WTC11 (cell line): ENCODE data around the gene G3BP2. TPM values are rescaled to one million over a fixed set of nuclear protein-coding genes. Genes with fewer than 3 reads are reported as not detected.
A peak's percentile ranks its signal among the peaks of the same experiment; 100 is the strongest.
"Not testable (repeated sequence)": the region's sequence is repeated elsewhere in the genome, so short reads cannot be mapped to it uniquely, and the experiment has no call there.

Source experiments
- ATAC-seq: fragments of 200-7000 bp; cut with Tn5 transposase; 2 replicates; pipeline ENCODE4 v1.10.0; 2021; ENCODE audit warnings: mild to moderate bottlenecking, moderate library complexity
- CTCF ChIA-PET: fragments of 300-600 bp; sonication (Branson Sonifier 250); formaldehyde crosslinking; loops from one replicate; lab custom pipeline; 2021; ENCODE audit warnings: antibody characterized with exemption; lab: Charles Lee
- POLR2A ChIA-PET: fragments of 350-600 bp; sonication (Branson Sonifier 250); formaldehyde crosslinking; loops from one replicate; lab custom pipeline; 2021; ENCODE audit warnings: antibody characterized with exemption; lab: Charles Lee
- DNase-seq: peaks from one replicate; pipeline ENCODE4 v3.0.0; 2021; ENCODE audit warnings: low spot score
- H3K27ac Mint-ChIP-seq: 2 replicates; pipeline ENCODE4 v1.8.0; 2021; ENCODE audit warnings: mixed read lengths
- H3K27me3 Mint-ChIP-seq: 2 replicates; pipeline ENCODE4 v1.8.0; 2021; ENCODE audit warnings: low read depth, mild to moderate bottlenecking, moderate library complexity, mixed read lengths
- H3K36me3 Mint-ChIP-seq: 2 replicates; pipeline ENCODE4 v1.8.0; 2021; ENCODE audit warnings: mixed read lengths
- H3K4me1 Mint-ChIP-seq: 2 replicates; pipeline ENCODE4 v1.8.0; 2022; ENCODE audit warnings: mixed read lengths
- H3K4me3 Mint-ChIP-seq: 2 replicates; pipeline ENCODE4 v1.8.0; 2021; ENCODE audit warnings: mild to moderate bottlenecking, moderate library complexity, mixed read lengths
- H3K9me3 Mint-ChIP-seq: 2 replicates; pipeline ENCODE4 v1.8.0; 2021; ENCODE audit warnings: mixed read lengths
- MYBL2 ChIP-seq: sonication (generic); formaldehyde crosslinking; IDR thresholded peaks from 2 replicates; pipeline ENCODE4 v1.8.1; 2023; ENCODE audit warnings: mild to moderate bottlenecking, moderate library complexity, missing genetic modification reagents
- NR3C1 ChIP-seq: sonication (generic); formaldehyde crosslinking; conservative IDR thresholded peaks from 2 replicates; pipeline ENCODE4 v1.8.1; 2023; ENCODE audit warnings: low read depth, mild to moderate bottlenecking, missing genetic modification reagents
- OVOL2 ChIP-seq: fragments of 250-450 bp; sonication (Bioruptor Pico); IDR thresholded peaks from 2 replicates; pipeline ENCODE4 v1.9.0; 2021; ENCODE audit warnings: mild to moderate bottlenecking, borderline replicate concordance
- RORB ChIP-seq: fragments of 250-450 bp; sonication (Bioruptor Pico); IDR thresholded peaks from 2 replicates; pipeline ENCODE4 v1.9.0; 2021; ENCODE audit warnings: mild to moderate bottlenecking
- TCF7 ChIP-seq: sonication (generic); formaldehyde crosslinking; IDR thresholded peaks from 2 replicates; pipeline ENCODE4 v1.8.0; 2022; ENCODE audit warnings: mild to moderate bottlenecking, low read depth, missing genetic modification reagents, moderate library complexity
- ZNF138 ChIP-seq: sonication (generic); formaldehyde crosslinking; conservative IDR thresholded peaks from 2 replicates; pipeline ENCODE4 v1.8.1; 2022; ENCODE audit warnings: mild to moderate bottlenecking, moderate library complexity, missing genetic modification reagents
- ZNF317 ChIP-seq: sonication (generic); formaldehyde crosslinking; IDR thresholded peaks from 2 replicates; pipeline ENCODE4 v1.8.1; 2023; ENCODE audit warnings: low read depth, mild to moderate bottlenecking, moderate library complexity, missing genetic modification reagents, borderline replicate concordance
- ZNF416 ChIP-seq: fragments of 250-450 bp; sonication (Bioruptor Pico); IDR thresholded peaks from 2 replicates; pipeline ENCODE4 v1.9.0; 2021; ENCODE audit warnings: mild to moderate bottlenecking, inconsistent platforms
- ZNF671 ChIP-seq: fragments of 250-450 bp; sonication (Bioruptor Pico); IDR thresholded peaks from 2 replicates; pipeline ENCODE4 v1.8.0; 2021; ENCODE audit warnings: mild to moderate bottlenecking
- total RNA-seq: library from RNA; stranded (reverse); gene quantifications from 3 replicates; pipeline ENCODE4 v1.2.3, GENCODE V29; 2021
- TF ChIP-seq, protein P1 (sequence below): sonication (generic); formaldehyde crosslinking; IDR thresholded peaks from 2 replicates; pipeline ENCODE4 v1.8.1; 2022; ENCODE audit warnings: mild to moderate bottlenecking, missing genetic modification reagents, moderate library complexity, borderline replicate concordance
- TF ChIP-seq, protein P2 (sequence below): sonication (generic); formaldehyde crosslinking; IDR thresholded peaks from 2 replicates; pipeline ENCODE4 v1.8.0; 2022; ENCODE audit warnings: mild to moderate bottlenecking, missing genetic modification reagents
- TF ChIP-seq, protein P3 (sequence below): sonication (generic); formaldehyde crosslinking; IDR thresholded peaks from 2 replicates; pipeline ENCODE4 v1.8.0; 2022; ENCODE audit warnings: mild to moderate bottlenecking, missing genetic modification reagents
- TF ChIP-seq, protein P4 (sequence below): sonication (generic); formaldehyde crosslinking; IDR thresholded peaks from 2 replicates; pipeline ENCODE4 v1.8.1; 2023; ENCODE audit warnings: mild to moderate bottlenecking, moderate library complexity, missing genetic modification reagents
- TF ChIP-seq, protein P5 (sequence below): sonication (generic); formaldehyde crosslinking; conservative IDR thresholded peaks from 2 replicates; pipeline ENCODE4 v1.8.1; 2023; ENCODE audit warnings: mild to moderate bottlenecking, low read depth, missing genetic modification reagents, moderate library complexity
- TF ChIP-seq, protein P6 (sequence below): fragments of 250-450 bp; sonication (Bioruptor Pico); IDR thresholded peaks from 2 replicates; pipeline ENCODE4 v1.9.0; 2021; ENCODE audit warnings: mild to moderate bottlenecking

Gene G3BP2
- total RNA-seq, 1 experiment from 2014 or later: 284 TPM

DNA sequence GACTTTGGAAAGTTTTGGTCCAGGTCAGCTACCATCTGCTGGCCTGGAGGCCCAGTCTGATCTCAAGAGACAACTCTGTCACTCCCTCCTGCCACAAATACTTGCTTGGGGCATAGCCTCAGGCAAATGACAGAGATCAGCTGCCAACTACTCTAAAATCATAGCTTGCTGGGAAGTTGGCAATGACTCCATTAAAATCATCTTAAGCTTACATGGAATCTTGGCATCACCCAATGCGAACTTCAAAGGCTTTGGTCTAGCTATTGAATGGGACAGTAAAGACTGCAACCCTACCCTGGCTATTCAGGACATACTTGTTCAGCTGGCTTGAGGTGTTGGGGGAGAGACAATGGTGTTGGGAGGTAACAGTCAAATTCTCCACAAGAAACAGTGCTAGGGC, 44.2 kb upstream of the G3BP2 start (continued):
- TF ChIP-seq NR3C1 (CRISPR knock-in tag) (no peak), ZNF671 (no peak), OVOL2 (no peak), ZNF138 (CRISPR knock-in tag) (no peak), RORB (CRISPR knock-in tag) (no peak)
- TF ChIP-seq, protein P1, sequence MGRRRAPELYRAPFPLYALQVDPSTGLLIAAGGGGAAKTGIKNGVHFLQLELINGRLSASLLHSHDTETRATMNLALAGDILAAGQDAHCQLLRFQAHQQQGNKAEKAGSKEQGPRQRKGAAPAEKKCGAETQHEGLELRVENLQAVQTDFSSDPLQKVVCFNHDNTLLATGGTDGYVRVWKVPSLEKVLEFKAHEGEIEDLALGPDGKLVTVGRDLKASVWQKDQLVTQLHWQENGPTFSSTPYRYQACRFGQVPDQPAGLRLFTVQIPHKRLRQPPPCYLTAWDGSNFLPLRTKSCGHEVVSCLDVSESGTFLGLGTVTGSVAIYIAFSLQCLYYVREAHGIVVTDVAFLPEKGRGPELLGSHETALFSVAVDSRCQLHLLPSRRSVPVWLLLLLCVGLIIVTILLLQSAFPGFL: no peak

DNA sequence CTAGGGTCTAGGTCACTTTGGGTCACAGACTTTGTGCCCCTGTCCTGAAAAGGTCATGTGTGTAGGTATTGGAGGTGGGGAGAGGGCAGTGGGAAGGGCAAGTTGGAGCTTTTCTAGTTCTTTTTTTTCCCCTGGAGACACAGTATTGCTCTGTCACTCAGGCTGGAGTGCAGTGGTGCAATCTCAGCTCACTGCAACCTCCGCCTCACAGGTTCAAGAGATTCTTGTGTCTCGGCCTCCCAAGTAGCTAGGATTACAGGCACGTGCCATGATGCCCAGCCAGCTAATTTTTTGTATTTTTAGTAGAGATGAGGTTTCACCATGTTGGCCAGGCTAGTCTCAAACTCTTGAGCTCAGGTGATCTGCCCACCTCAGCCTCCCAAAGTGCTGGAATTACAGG, 42.8 kb upstream of the G3BP2 start:
- DNase-seq, ATAC-seq, H3K9me3 Mint-ChIP-seq, H3K27me3 Mint-ChIP-seq, H3K4me3 Mint-ChIP-seq: not testable (repeated sequence)
- POLR2A ChIA-PET: interaction anchor here (1.0 to 1.6 kb wide), 3 partner anchors 8 to 42 kb away, joined by 3 to 8 read pairs (median 4); partner anchors contain the start of genes G3BP2 and USO1
- CTCF ChIA-PET: interaction anchor here (1.7 to 2.1 kb wide), 2 partner anchors 8 to 10 kb away, joined by 14 to 15 read pairs; partner anchors contain the start of gene USO1
- peaks cover 29% of the 10 kb centered on the region for H3K4me1 Mint-ChIP-seq
- peak overlapping the region; percentile 92 for H3K27ac Mint-ChIP-seq
- peaks cover 20% of the 10 kb centered on the region for H3K36me3 Mint-ChIP-seq

DNA sequence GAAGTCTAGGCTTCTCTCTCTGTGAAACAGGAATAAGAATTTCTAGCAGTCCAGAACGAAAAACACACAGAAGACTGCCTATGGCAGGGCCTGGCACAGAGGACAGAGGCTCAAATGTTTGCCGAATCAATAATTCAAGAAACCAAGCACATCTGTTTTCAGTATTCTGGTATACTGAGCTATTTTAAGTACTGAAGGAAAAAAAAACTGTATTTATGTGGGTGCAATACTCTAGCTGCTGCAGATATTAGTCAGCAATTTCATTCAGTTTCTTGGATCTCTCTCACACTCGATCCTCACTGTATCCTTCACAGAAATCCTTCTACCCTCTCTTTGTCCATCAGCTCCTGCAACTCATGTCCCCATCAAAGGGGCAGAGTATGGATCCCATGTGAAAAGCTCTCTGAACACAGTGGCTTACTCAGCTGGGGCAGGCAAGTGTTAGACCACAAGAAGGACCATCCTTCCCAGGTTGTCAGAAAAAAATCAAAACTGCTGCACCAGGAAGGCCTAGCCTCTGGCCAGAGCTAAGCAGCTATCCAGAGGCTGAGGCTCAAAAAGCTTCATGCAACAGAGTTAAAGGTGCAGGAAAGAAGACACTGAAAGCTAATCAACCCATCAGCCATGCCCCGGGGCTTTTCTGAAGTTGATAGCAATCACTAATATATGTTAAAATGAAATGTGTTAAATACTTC, 42.0 kb upstream of the G3BP2 start:
- no peak overlapping the region for H3K4me3 Mint-ChIP-seq
- ChIA-PET POLR2A (interaction anchor here (1.0 to 1.6 kb wide), 3 partner anchors 9 to 42 kb away, joined by 3 to 8 read pairs (median 4); partner anchors contain the start of genes G3BP2 and USO1), CTCF (interaction anchor here (1.7 to 2.1 kb wide), 2 partner anchors 9 to 10 kb away, joined by 14 to 15 read pairs; partner anchors contain the start of gene USO1)
- DNase-seq (no peak), ATAC-seq (no peak)
- TF ChIP-seq, protein P2, sequence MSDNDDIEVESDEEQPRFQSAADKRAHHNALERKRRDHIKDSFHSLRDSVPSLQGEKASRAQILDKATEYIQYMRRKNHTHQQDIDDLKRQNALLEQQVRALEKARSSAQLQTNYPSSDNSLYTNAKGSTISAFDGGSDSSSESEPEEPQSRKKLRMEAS (CRISPR knock-in tag): no peak
- H3K27me3 Mint-ChIP-seq: no peaks in the 10 kb centered on the region
- H3K36me3 Mint-ChIP-seq: peaks cover 20% of the 10 kb centered on the region
- peak overlapping the region; percentile 84 for H3K27ac Mint-ChIP-seq
- peaks cover 29% of the 10 kb centered on the region for H3K4me1 Mint-ChIP-seq
- H3K9me3 Mint-ChIP-seq: no peaks in the 10 kb centered on the region

DNA sequence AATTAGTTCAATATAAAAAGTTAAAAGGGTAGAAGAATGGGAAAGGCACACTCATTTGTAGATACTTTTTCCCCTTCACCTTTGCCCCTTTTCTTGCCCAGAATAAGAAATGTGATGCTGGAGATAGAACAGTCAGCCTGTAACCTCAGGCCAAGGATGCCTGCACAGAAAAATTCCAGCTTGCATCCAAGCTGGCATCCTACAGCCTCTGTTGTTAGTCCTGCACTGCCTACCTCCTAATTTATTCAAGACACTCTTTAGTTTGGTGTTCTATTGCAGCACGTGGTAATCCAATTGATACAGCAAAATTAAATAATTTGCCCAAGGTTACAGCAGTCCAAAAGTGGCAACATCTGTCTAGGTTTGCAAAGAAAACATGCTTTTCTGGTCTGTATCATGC, 41.5 kb upstream of the G3BP2 start:
- CTCF ChIA-PET: interaction anchor here (1.7 to 2.1 kb wide), 2 partner anchors 9 kb away, joined by 14 to 15 read pairs; partner anchors contain the start of gene USO1
- DNase-seq: no peak
- Mint-ChIP-seq H3K36me3 (peaks cover 19% of the 10 kb centered on the region), H3K4me3 (no peak overlapping the region), H3K27me3 (no peaks in the 10 kb centered on the region), H3K9me3 (no peaks in the 10 kb centered on the region), H3K4me1 (peaks cover 29% of the 10 kb centered on the region), H3K27ac (peak overlapping the region; percentile 84; the same call in 1 of the 2 replicates)
- POLR2A ChIA-PET: no interaction called here
- ATAC-seq: no peak
- TF ChIP-seq, protein P3, sequence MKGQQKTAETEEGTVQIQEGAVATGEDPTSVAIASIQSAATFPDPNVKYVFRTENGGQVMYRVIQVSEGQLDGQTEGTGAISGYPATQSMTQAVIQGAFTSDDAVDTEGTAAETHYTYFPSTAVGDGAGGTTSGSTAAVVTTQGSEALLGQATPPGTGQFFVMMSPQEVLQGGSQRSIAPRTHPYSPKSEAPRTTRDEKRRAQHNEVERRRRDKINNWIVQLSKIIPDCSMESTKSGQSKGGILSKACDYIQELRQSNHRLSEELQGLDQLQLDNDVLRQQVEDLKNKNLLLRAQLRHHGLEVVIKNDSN (CRISPR knock-in tag): no peak
- TF ChIP-seq, protein P4, sequence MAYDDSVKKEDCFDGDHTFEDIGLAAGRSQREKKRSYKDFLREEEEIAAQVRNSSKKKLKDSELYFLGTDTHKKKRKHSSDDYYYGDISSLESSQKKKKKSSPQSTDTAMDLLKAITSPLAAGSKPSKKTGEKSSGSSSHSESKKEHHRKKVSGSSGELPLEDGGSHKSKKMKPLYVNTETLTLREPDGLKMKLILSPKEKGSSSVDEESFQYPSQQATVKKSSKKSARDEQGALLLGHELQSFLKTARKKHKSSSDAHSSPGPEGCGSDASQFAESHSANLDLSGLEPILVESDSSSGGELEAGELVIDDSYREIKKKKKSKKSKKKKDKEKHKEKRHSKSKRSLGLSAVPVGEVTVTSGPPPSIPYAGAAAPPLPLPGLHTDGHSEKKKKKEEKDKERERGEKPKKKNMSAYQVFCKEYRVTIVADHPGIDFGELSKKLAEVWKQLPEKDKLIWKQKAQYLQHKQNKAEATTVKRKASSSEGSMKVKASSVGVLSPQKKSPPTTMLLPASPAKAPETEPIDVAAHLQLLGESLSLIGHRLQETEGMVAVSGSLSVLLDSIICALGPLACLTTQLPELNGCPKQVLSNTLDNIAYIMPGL (CRISPR knock-in tag): no peak
- TF ChIP-seq, protein P5, sequence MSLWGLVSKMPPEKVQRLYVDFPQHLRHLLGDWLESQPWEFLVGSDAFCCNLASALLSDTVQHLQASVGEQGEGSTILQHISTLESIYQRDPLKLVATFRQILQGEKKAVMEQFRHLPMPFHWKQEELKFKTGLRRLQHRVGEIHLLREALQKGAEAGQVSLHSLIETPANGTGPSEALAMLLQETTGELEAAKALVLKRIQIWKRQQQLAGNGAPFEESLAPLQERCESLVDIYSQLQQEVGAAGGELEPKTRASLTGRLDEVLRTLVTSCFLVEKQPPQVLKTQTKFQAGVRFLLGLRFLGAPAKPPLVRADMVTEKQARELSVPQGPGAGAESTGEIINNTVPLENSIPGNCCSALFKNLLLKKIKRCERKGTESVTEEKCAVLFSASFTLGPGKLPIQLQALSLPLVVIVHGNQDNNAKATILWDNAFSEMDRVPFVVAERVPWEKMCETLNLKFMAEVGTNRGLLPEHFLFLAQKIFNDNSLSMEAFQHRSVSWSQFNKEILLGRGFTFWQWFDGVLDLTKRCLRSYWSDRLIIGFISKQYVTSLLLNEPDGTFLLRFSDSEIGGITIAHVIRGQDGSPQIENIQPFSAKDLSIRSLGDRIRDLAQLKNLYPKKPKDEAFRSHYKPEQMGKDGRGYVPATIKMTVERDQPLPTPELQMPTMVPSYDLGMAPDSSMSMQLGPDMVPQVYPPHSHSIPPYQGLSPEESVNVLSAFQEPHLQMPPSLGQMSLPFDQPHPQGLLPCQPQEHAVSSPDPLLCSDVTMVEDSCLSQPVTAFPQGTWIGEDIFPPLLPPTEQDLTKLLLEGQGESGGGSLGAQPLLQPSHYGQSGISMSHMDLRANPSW (CRISPR knock-in tag): no peak
- TF ChIP-seq ZNF416 (CRISPR knock-in tag) (no peak), MYBL2 (no peak), NR3C1 (CRISPR knock-in tag) (no peak), ZNF317 (CRISPR knock-in tag) (no peak), TCF7 (CRISPR knock-in tag) (no peak)
- TF ChIP-seq, protein P2 (CRISPR knock-in tag): no peak
- TF ChIP-seq, protein P6, sequence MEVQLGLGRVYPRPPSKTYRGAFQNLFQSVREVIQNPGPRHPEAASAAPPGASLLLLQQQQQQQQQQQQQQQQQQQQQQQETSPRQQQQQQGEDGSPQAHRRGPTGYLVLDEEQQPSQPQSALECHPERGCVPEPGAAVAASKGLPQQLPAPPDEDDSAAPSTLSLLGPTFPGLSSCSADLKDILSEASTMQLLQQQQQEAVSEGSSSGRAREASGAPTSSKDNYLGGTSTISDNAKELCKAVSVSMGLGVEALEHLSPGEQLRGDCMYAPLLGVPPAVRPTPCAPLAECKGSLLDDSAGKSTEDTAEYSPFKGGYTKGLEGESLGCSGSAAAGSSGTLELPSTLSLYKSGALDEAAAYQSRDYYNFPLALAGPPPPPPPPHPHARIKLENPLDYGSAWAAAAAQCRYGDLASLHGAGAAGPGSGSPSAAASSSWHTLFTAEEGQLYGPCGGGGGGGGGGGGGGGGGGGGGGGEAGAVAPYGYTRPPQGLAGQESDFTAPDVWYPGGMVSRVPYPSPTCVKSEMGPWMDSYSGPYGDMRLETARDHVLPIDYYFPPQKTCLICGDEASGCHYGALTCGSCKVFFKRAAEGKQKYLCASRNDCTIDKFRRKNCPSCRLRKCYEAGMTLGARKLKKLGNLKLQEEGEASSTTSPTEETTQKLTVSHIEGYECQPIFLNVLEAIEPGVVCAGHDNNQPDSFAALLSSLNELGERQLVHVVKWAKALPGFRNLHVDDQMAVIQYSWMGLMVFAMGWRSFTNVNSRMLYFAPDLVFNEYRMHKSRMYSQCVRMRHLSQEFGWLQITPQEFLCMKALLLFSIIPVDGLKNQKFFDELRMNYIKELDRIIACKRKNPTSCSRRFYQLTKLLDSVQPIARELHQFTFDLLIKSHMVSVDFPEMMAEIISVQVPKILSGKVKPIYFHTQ (CRISPR knock-in tag): no peak
